ENCODE measurements around the gene RASA3.

Gene RASA3

DNA sequence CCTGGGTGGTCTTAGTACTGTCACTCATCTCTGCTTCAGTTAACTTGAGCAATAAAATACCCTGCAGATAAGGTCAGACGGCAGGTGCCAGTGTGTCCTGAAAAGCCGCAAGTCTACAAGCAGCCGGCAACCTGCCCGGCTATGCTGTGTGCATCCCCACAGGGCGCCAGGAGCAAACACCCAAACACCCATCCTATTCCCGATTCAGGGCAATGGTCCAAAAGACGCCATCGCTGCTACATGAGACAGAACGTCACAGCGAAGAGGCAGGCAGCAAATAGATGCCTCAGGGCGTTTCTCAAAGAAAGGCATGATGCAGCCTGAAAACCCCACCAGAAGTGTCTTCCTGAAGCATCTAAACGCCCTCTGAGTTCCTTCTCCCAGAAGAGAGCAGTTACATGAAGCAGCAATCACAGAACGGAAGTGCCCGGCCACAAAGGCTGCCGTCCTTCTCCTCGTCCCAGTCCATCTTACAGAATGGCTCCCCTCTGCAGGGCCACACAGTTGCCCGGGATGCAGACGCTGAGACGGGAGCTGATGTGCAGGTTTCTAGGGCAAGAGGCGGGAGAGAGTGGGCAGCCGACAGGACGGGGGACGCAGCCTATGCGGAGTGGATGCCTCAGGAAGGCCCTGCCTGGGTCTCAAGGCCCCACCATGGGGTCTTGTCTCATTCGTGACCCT, 35.1 kb downstream of the RASA3 start:
- DNase-seq: no peak

DNA sequence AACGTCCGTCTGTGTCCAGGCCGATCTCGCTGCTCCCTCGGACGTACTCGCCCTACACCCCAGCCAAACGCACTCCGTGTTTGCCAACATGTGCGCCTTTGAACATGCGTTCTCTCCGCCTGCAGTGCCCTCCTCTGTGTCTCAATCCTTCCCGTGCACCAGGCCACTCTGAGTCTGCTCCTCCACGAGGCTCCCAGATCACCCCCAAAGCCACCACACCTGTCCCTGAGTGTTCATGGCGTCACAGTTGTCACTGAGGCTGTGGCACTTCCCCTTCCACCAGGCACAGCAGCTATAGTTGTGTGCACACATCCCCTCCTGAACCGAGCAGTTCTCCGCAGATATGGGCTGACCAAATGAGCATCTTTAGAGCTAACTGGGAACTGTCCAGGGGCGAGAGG, 35.6 kb downstream of the RASA3 start:
- DNase-seq: no peak

DNA sequence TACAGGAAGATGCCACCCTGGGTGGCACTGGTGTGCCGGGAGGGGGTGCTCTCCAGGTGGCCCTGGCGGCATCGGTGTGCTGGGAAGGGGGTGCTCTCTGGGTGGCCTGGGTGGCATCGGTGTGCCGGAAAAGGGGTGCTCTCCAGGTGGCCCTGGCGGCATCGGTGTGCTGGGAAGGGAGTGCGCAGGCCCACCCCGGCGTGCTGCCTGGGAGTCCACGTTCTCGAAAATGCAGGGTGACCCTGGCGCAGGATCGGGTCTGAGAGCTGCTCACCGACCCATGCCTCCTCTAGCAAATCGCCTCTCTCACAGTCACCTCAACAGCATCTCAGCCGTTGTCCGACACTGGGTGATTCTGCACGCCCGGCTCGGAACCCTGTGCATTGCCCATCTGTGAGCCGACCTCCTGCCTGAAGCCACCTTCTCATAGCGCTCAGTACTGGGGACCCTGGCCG, 36.4 kb downstream of the RASA3 start:
- no peak for DNase-seq

DNA sequence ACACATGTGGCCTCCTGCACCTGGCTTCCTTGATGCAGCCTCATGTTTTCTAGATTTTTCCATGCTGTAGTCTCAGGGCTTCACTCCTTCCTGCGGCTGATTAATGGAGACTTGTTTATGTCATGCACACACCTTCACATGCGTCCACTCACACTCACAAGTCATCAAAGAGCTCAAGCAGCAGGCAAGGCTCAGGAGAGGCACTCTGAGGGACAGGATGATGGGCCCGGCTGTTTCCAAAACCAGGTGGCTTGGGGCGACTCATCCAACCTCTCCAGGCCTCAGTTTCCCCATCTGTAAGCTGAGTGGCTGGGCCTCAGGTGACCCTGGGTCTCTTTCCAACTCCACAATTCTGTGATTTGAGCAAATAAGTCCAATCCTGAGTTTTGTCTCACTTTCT, 36.9 kb downstream of the RASA3 start:
- no peak for DNase-seq

DNA sequence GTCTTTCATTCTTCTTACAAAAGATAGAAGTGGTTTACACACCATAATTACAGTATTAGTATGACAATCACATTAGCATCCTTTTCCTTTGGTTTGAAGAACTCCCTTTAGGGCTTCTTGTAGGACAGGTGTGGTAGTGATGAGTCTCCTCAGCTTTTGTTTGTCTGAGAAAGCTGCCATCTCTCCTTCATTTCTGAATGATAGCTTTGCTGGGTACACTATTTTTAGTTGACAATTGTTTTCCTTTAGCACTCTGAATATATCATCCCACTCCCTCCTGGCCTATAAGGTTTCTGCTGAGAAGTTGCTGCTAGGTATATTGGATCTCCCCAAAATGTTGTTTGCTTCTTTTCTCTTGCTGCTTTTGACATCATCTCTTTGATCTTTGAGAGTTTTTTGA, 39.3 kb downstream of the RASA3 start:
- no peak for DNase-seq

DNA sequence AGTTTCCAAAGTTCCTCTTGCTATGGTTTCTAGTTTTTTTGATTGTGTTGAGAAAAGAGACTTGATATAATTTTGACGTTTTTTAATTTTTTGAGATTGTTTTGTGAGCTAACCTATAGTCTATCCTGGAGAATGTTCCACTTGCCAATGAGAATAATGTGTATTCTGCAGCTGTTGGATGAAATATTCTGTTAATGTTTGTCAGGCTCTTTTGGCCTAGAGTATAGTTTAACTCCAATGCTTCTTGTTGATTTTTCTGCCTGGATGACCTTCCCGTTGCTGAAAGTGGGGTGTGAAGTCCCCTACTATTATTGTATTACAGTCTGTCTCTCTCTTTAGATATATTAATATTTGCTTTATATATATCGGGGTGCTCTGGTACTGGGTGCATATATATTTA, 40.0 kb downstream of the RASA3 start:
- DNase-seq: no peak

DNA sequence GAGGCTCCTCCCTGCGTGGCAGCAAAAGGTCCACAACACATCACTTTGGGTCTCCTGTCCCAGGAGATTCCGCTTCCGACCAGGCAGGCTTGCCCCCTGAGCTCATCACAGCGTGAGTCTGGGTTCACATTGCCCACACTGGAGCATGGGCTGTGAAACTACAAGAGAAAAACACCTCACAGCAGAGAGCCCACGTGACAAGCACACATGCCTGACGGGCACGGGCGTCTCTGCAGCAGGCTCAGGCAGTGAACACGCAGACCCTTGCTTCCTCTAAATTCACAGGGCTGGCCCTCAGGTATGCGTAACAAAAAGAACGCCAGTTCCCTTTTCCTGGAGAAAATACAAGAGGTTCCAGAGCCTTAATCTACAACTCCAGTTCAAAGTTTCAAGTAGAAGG, 41.9 kb downstream of the RASA3 start:
- no peak for DNase-seq

DNA sequence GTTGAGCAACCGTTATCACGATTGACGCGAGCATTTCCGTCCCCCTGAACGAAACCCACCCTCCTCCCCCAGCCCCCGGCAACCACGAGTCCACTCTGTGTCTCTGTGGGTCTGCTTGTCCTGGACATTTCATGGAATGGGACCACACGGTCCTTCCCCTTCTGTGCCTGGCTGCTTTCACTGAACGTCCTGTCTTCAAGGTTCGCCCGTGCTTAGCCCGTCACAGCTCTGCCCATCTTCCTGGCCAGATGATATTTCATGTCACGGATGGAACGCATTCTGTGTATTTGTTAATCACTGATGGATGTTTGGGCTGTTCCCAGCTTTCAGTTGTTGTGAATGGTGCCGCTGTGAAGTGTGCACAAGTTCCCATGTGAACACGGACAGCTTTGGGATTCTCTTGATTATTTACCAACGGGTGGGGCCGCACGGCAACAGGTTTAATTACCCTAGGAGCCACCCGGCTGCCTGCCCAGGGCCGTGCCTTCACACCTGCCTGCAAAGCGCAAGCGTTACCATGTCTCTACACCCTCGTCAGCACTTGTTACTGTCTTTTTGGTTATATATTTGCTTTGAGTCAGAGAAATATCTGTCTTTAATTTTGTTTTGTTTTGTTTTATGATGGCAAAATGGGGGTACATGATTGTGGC, 42.5 kb downstream of the RASA3 start:
- DNase-seq: no peak

DNA sequence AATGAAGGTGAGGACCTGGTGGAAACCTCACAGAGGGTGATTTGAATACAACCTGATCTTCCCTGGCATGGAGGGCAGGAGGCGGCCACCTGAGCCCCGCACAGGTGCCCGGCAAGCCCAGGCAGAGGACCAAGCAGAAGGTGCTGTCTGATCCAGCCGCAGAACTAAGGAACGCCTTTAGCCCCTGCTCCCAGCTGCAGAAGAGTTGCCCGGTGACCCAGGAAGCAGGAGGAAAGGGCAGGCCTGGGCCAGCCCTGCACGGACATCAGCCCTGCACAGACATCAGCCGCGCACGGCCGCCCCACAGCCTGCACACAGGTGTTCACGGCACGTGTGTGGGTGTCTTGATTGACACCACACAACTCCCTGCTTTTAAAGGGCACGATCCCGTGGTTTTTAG, 43.1 kb downstream of the RASA3 start:
- no peak for DNase-seq

DNA sequence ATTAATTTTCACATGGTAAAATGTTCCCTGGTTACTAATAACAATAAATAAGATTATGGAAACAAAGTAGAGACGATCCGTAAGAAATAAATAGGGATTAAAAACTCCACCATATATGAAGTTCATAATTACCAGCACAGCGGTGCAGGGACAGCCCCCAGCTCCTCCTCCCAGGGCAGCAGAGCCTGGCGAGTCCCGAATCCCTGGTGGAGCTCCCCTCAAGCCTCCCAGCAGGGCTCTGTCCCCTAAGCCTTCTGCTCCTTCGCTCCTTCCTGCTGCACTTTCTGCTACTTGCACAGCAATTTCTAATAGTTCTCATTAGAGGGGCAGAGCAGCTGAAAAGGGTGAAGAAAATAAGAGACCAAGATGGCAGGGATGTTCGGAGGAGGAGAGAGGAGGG, 43.6 kb downstream of the RASA3 start:
- DNase-seq: no peak

DNA sequence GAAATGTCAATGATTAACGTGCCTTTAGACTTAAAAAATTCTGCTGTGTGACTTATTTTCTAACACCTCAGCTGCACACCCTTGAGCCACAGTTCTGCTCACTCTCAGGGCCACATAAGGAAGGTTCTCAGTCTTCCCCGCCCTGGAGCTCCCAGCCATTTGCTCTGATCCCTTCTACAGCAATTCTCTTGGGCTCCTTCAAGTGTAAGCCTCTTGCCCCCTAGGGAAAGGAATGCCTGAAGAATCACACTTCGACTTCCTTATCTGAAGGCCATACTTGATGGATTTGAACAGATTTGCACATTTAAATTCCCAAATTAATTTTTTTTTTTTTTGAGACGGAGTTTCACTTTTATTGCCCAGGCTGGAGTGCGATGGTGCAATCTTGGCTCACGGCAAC, 44.2 kb downstream of the RASA3 start:
- no peak for DNase-seq

DNA sequence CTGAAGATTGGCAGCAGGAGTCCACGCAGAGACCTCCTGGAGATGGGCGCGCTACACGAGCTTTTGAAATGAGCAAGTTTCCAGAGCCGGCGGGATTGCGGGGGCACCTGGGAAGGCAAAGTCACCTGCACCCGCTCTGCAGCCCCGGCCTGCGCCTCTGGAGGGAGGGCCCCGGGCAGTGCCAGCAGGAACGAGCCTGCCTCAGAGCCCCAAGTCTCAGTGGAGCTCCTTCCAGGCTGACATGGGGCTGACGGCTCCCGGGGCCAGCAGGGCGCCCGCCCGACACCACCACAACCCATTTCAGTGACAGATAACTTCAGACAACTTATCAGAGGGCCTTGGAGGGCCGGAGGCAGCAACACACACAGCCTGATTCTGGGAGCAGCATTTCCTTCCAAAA, 45.0 kb downstream of the RASA3 start:
- DNase-seq: no peak

DNA sequence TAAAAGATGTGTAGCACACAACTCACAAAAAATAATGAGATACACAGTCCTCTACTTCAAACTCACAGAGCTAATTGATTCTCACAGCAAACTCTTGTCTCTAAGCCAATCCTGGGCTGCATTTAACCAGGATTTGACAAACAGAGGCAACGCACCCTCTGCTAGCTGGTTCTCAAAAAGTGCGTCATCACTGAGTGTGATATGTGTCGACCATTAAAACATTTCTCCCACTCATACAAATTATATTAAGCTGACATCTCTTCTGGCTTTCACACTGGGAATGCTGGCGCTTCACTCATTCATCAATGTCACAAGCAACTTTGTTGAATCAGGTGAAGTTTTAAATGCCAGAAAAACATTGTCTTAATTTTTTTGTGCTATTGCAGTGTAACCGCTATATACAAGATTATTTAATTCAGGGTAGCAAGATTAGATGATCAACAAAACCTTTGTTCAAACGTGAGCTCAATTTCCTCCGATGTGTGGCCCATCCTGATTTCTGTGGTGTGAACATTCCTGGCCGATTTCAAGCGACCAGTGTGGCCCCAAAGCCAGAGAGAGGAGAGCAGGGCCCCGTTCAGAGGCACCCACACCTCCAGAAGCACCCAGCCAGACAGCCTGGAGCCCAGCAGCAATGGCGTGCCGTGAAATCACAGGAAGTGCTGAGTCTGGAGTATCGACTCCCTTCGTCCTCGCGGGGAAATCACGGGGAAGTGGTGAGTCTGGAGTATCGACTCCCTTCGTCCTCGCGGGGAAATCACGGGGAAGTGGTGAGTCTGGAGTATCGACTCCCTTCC, 49.4 kb downstream of the RASA3 start:
- no peak for DNase-seq

DNA sequence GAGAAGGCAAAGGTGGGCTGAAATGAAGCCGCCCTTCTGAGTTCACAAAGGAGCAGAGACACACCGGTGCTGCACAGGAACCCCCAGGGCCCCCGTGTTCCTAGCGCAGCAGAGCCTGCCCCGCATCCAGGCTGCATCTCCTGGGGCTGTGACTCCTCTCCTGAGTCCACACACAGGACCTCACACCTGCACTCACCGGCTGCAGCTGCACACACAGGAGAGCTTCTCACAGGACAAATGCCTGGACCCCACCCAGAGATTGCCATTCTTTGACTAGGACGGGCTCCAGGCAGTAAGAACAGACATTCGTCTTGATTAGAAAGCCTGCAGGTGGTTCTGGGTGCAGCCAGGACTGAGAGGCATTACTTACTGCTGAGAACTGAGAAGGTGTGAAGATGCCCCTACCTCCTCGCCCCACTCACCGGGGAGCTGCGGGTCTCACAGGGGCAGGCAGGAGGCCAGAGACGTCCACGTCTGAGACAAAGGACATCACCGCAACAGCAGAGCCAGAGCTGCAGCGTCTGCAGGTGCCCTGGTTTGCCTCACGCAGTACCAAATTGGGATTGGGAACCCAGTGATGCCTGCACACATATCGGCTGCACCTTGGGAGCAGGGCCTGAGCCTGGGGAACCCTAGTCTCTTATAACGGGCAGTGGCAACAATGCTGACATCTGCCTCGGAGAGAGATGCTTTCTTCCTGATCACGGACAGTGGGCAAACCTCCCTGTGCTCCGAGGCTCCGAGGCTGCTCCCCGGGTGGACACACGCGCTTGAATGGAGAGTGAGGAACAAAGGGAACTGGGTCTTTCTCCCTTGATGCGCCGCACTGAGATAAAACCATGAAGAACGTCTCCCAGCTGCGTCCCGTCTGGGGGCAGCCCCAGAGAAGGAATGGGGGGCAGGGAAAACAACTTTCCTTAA, 50.4 kb downstream of the RASA3 start:
- DNase-seq: no peak

DNA sequence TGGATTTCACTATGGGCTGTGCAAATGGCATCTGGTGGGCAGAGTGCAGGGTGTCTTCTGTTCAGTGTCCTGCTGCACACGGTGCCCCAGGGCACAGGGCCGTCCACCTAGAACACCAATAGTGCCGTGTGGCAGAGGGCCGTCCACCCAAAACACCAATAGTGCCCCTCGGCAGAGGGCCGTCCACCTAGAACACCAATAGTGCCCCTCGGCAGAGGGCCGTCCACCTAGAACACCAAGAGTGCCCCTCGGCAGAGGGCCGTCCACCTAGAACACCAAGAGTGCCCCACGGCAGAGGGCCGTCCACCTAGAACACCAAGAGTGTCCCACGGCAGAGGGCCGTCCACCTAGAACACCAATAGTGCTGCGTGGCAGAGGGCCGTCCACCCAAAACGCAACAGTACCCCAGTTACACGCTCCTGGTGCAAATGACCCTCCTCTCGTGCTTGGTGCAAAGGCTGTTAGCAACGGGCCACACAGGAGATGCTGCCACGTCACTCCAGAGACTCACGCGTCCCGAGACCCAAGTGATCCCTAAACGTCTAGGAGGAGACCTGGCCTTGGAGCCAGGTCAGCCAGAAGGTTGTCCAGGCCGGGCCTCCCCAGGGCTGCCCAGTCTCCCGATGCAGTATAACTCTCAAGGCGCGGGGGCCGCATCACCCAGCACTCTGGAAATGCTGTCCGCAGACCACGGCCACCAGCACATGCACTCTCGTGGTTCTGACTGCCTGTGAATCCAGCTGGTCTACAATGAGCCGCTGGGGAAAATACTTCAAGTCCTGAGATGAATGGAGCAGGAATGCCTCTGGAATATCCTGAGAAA, 51.5 kb downstream of the RASA3 start:
- no peak for DNase-seq

DNA sequence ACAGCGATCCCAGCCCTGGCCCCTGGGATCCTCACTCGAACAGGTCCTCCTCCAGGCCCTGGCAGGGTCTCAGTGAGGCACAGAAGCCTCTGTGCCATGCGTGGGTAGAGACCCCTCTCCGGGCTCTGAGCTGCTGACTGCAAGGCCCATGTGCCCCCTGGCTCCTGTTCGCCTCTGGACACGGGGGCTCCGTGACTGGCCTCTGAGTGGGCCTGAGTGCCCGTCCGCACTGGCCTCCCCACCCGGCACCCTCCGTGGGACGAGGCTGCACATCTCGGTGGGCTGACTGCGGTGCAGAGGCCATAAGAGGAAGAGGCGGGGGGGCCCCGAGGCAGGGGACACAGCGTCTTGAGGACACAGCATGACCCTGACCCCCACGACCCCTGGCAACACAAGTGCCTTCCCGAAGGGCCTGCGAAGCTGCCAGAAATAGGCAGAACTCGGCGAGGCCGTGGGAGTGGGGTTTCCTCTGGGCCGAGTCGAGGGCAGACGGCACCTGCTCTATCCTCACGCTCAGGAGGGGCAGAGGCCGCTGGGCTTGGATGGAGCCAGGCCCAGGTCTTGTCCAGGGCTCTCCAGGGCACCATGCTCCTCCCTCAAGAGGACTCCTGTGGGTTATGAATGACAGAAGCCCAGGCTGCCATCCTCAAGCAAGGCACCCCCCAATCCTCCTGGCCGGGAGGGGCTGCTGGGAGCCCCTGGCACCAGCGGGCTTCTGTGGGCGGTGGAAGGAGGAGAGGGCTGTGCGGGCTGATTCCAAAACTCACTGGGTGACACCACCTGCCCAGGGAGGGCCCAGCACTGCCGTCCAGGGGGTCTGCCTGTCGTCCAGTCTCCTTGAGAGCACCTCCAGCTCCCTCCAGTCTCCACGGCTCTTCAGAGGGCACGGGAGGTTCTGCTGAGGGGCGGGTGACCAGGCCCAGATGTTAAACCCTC, 52.6 kb downstream of the RASA3 start:
- no peak for DNase-seq

DNA sequence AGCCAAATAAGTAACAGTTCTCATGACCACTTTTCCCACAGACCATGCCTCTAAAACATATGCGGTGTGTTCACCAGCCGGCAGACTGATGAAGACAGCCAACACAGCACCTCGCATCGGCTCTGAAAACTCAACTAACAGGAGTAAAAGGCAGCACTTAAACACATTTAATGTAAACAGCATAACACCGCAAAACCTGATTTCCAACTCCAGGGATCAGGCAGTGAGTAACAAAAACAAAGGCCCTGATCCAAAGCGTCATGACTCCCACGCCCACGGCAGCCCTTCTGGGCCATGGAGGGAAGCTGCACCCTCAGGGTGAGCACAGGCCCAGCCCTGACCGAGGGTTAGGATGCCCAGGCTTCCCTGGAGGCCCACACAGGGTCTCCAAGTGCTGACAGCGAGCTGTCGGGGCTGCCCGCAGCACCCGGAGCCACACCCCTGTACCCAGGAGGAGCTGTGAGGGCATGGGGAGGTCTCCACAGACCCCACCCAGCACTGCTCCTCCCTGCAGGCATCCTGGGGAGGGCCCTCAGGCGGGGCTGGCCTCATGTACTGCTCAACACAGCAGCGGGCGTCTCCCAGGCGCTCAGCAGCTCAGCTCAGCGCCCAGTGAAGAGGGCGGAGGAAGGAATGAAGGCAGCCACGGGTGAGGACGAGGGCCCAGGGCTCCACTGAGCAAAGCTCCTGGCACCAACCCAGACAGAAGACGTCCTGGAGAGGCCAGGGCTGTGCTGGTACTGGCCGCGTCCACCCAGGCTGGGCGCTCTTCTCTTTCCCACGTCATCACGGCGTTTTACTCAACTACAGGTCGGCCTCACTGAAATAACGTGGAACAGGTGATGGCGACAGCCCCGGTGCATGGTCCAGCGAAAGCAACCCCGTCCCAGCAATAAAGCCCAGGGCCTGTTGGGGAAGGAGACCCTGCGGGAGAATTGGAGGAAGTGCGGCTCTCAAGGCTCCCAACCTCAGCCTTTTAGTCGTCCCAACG, 53.7 kb downstream of the RASA3 start:
- DNase-seq: no peak

DNA sequence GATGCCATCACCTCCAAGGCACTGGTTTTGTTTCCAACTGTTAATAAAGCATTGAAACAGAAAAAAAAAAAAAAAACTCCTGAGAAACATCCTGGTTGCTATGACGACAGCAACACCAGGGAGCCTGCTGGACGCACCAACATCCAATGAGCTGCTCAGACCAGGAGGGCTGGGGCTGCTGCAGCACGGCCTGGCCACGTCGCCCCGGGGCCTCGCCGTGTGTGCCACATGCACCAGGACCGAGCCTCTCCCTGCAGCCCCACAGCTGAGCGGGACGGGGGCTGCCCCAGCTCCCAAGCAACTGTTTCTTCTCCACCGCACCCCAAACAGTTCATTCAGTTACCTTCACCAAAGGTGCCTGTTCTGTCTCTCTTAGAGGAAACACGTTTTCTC, 54.5 kb downstream of the RASA3 start:
- DNase-seq: no peak

DNA sequence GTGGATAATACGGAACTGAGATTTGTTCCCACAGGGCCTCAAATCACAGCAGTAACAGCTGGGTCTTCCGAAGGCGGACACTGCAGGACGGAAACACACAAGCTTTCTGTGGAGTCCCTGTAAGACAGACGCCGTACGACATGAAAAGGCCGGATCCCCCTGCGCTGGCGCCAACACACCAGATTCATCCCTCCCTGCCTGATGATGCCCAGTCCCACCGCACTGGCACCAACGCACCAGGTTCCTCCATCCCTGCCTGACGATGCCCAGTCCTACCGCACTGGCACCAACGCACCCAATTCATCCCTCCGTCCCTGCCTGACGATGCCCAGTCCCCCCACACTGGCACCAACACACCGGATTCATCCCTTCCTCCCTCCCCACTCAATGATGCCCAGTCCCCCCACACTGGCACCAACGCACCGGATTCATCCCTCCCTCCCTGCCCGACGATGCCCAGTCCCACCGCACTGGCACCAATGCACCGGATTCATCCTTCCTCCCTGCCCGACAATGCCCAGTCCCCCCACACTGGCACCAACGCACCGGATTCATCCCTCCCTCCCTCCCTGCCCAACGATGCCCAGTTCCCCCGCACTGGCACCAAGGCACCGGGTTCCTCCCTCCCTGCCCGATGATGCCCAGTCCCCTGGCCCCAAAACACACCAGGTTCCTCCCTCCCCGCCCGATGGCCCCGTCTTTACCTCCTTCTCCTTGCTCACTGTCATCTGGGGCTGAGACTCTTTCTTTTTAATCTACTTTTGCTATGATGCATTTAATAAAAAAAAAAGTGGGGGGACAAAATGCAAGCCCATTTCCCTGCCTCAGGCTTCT, 55.1 kb downstream of the RASA3 start:
- no peak for DNase-seq

All from NCI-H1048 (cell line).